ENCODE results near the gene BTF3. TPM values are rescaled to one million over a fixed set of nuclear protein-coding genes. Genes with fewer than 3 reads are reported as not detected.
"Not testable (repeated sequence)": the region's sequence is repeated elsewhere in the genome, so short reads cannot be mapped to it uniquely, and the experiment has no call there.

The BTF3 gene
- total RNA-seq, 2 experiments from 2014 or later, result 693 to 807 TPM

- Mint-ChIP-seq H3K4me1 (no peaks in the 10 kb centered on the region), H3K36me3 (ENCODE audit: low read depth) (no peaks in the 10 kb centered on the region), H3K4me3 (no peak overlapping the region), H3K27me3 (peaks cover 35% of the 10 kb centered on the region), H3K9me3 (no peaks in the 10 kb centered on the region), H3K27ac (no peak overlapping the region)
- DNase-seq, result no peak
- CTCF ChIA-PET, result interaction anchor here (0.9 kb wide), 1 partner anchor 8 kb away, joined by 3 read pairs; no protein-coding TSS in a partner anchor
- POLR2A ChIA-PET, result no interaction called here
Observed at GRCh38 chr5:73490088-73490487, 8.2 kb upstream of the BTF3 start.

- H3K4me3 Mint-ChIP-seq, result no peak overlapping the region
- no peaks in the 10 kb centered on the region for H3K36me3 Mint-ChIP-seq (ENCODE audit: low read depth)
- POLR2A ChIA-PET, result no interaction called here
- no peaks in the 10 kb centered on the region for H3K9me3 Mint-ChIP-seq
- no peaks in the 10 kb centered on the region for H3K4me1 Mint-ChIP-seq
- no peak overlapping the region for H3K27ac Mint-ChIP-seq
- DNase-seq, result no peak
- CTCF ChIA-PET, result no interaction called here
- peaks cover 31% of the 10 kb centered on the region for H3K27me3 Mint-ChIP-seq
Observed at GRCh38 chr5:73491155-73491554, 7.1 kb upstream of the BTF3 start.

GRCh38 chr5:73493421-73493820 lies 4.8 kb upstream of the BTF3 start:
- peaks cover 19% of the 10 kb centered on the region for H3K27me3 Mint-ChIP-seq
- H3K9me3 Mint-ChIP-seq, result peaks cover 2% of the 10 kb centered on the region
- no peak for DNase-seq
- POLR2A ChIA-PET, result no interaction called here
- CTCF ChIA-PET, result no interaction called here
- peaks cover 11% of the 10 kb centered on the region for H3K4me1 Mint-ChIP-seq
- peaks cover 8% of the 10 kb centered on the region for H3K36me3 Mint-ChIP-seq (ENCODE audit: low read depth)
- H3K27ac Mint-ChIP-seq, result no peak overlapping the region
- H3K4me3 Mint-ChIP-seq, result no peak overlapping the region

GRCh38 chr5:73494721-73495120 lies 3.5 kb upstream of the BTF3 start:
- no peak overlapping the region for H3K4me3 Mint-ChIP-seq
- peaks cover 19% of the 10 kb centered on the region for H3K4me1 Mint-ChIP-seq
- no peak for DNase-seq
- H3K9me3 Mint-ChIP-seq, result peaks cover 2% of the 10 kb centered on the region
- peaks cover 15% of the 10 kb centered on the region for H3K36me3 Mint-ChIP-seq (ENCODE audit: low read depth)
- CTCF ChIA-PET, result no interaction called here
- POLR2A ChIA-PET, result no interaction called here
- H3K27me3 Mint-ChIP-seq, result peaks cover 14% of the 10 kb centered on the region
- H3K27ac Mint-ChIP-seq, result no peak overlapping the region

DNA sequence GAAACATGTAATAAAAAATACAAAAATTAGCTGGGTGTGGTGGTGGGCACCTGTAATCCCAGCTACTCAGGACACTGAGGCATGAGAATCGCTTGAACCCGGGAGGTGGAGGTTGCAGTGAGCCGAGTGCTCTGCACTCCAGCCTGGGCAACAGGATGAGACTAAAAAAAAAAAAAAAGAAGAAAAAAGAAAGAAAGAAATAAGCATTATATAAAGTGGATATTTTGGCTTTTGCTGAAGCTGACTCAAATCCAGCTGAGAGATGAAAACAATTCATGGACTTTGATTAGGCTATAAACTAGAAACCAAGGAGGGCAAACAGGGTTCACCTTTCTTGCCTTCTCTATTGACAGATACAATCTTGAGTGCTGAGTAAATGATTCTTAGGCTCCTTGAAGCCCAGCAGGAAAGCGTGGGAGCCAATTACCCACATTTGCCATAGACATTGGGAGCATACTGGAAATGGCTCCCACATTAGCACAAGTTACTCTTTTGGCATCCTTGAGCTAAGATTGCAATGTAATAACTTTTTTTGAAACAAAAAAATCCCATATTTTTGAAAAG lies 2.4 kb upstream of the BTF3 start:
- H3K27me3 Mint-ChIP-seq, result peaks cover 14% of the 10 kb centered on the region
- H3K4me3 Mint-ChIP-seq, result no peak overlapping the region
- H3K4me1 Mint-ChIP-seq, result peaks cover 29% of the 10 kb centered on the region
- peaks cover 23% of the 10 kb centered on the region for H3K36me3 Mint-ChIP-seq (ENCODE audit: low read depth)
- ChIA-PET POLR2A (no interaction called here), CTCF (interaction anchor here (0.6 to 1.6 kb wide), 5 partner anchors 10 to 614 kb away, joined by 3 to 5 read pairs (median 3); no protein-coding TSS in a partner anchor)
- no peak for DNase-seq
- H3K27ac Mint-ChIP-seq, result no peak overlapping the region
- peaks cover 2% of the 10 kb centered on the region for H3K9me3 Mint-ChIP-seq

DNA sequence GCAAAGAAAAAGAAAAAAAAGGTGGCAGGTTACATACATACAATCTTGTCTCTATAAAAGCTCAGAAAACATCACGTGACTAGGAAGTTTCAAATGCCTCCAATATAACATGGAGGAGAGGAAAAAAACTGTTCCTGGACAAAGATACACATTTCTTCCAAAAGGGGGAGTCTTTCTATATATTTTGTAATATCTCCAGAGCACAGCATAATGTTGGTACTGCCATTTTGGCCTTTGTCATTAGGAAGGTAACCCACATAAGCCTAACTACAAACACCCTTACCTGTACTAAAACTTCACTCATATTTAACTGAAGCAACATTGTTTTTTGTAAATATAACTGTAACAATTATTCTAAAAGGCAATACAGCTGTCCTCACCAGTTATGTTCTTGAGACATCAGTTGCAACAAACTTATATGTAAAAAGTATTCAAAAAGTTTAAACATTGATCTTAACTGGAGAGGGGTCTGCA lies 1.2 kb upstream of the BTF3 start:
- H3K36me3 Mint-ChIP-seq (ENCODE audit: low read depth), result peaks cover 30% of the 10 kb centered on the region

DNA sequence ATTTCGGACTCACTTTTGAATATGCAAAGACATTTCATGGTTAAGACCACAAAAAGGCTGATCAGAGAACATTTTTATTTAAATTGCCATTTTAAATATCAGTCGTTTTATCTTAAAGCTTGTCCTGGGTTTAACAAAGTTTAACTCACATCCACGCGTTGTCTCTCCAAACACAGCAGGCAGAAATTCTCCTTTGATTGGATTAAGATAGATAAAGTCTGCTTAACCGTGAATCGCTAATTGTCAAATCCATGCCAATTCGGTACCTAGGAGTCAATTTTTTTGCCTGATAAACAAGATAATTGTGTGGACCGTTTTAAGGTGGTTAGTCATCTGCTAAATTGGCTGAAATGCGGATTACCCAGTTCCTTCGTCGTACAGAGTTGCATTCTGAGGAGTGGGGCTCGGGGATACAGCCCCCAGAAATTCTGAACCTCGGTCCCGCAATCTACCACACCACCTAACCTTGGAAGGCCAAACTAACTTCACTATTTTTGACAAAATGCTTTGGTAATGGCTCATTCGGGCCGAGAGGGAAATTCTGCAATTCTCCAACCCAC lies 665 bp upstream of the BTF3 start:
- Mint-ChIP-seq H3K9me3 (peaks cover 2% of the 10 kb centered on the region), H3K27me3 (peaks cover 12% of the 10 kb centered on the region), H3K4me3 (peak overlapping the region; percentile 96), H3K4me1 (peaks cover 40% of the 10 kb centered on the region), H3K36me3 (ENCODE audit: low read depth) (peaks cover 35% of the 10 kb centered on the region), H3K27ac (peak overlapping the region; percentile 100)
- CTCF ChIA-PET, result interaction anchor here (0.9 to 1.5 kb wide), 5 partner anchors 8 to 78 kb away, joined by 3 to 4 read pairs (median 3); no protein-coding TSS in a partner anchor
- DNase-seq, result no peak
- POLR2A ChIA-PET, result interaction anchor here (0.6 kb wide), 1 partner anchor 634 kb away, joined by 4 read pairs; no protein-coding TSS in a partner anchor

More for the DNA sequence above, 1.2 kb upstream of the BTF3 start:
- H3K4me1 Mint-ChIP-seq, result peaks cover 35% of the 10 kb centered on the region
- H3K27ac Mint-ChIP-seq, result peak overlapping the region; percentile 100
- POLR2A ChIA-PET, result interaction anchor here (0.6 kb wide), 1 partner anchor 633 kb away, joined by 4 read pairs; no protein-coding TSS in a partner anchor
- no peak for DNase-seq
- CTCF ChIA-PET, result interaction anchor here (0.9 to 1.6 kb wide), 4 partner anchors 9 to 59 kb away, joined by 3 to 4 read pairs (median 3); no protein-coding TSS in a partner anchor
- peaks cover 2% of the 10 kb centered on the region for H3K9me3 Mint-ChIP-seq
- H3K27me3 Mint-ChIP-seq, result peaks cover 14% of the 10 kb centered on the region
- peak overlapping the region; percentile 96 for H3K4me3 Mint-ChIP-seq

DNA sequence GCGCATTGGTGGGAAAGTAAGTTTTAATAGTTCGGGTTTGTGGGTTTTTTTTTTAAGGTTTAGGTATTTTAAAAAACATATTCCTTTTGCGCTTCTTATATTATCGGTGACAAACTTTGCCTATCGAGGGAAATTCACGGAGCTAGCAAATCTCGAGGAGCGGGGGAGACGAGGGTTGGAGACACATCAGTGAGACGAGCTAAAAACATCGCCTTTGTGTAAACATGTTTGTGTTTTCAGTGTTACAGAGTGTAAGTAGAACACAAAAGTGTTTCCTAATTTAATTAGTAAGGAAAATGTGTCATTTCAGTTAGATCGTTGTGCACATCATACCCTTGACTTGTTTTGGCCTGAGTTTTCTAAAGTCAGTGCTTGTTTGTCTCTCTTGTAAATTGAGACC lies 945 bp downstream of the BTF3 start:
- peaks cover 47% of the 10 kb centered on the region for H3K36me3 Mint-ChIP-seq (ENCODE audit: low read depth)
- H3K4me1 Mint-ChIP-seq, result peaks cover 40% of the 10 kb centered on the region
- ChIA-PET CTCF (interaction anchor here (0.7 to 1.0 kb wide), 2 partner anchors 10 to 628 kb away, joined by 3 to 4 read pairs; no protein-coding TSS in a partner anchor), POLR2A (no interaction called here)
- H3K9me3 Mint-ChIP-seq, result peaks cover 2% of the 10 kb centered on the region
- H3K4me3 Mint-ChIP-seq, result peak overlapping the region; percentile 96
- H3K27ac Mint-ChIP-seq, result peak overlapping the region; percentile 100
- H3K27me3 Mint-ChIP-seq, result peaks cover 1% of the 10 kb centered on the region
- DNase-seq, result no peak

DNA sequence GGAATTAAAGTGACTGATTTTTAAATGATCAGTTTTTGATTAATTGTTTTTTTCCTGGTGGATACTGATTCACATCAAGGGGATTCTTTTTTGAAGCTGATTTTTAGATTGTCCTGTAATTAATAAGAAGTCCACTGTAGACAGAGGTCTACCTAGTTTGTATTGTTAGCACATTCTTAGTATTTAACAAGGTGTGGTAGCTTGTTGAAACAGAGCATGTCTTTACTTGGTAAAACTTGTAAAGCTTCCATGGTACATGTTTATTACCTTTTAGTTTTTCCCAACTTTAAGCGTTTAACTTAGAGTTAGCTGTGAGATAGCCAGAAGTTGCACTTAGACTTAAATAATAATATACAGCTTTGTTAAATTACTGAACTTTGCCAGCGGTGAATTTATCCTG lies 1.5 kb downstream of the BTF3 start:
- Mint-ChIP-seq H3K36me3 (ENCODE audit: low read depth) (peaks cover 51% of the 10 kb centered on the region), H3K4me1 (peaks cover 40% of the 10 kb centered on the region), H3K4me3 (peak overlapping the region; percentile 96), H3K27ac (peak overlapping the region; percentile 100), H3K9me3 (peaks cover 2% of the 10 kb centered on the region), H3K27me3 (no peaks in the 10 kb centered on the region)
- POLR2A ChIA-PET, result no interaction called here
- CTCF ChIA-PET, result interaction anchor here (1.0 kb wide), 1 partner anchor 11 kb away, joined by 3 read pairs; no protein-coding TSS in a partner anchor
- no peak for DNase-seq

DNA sequence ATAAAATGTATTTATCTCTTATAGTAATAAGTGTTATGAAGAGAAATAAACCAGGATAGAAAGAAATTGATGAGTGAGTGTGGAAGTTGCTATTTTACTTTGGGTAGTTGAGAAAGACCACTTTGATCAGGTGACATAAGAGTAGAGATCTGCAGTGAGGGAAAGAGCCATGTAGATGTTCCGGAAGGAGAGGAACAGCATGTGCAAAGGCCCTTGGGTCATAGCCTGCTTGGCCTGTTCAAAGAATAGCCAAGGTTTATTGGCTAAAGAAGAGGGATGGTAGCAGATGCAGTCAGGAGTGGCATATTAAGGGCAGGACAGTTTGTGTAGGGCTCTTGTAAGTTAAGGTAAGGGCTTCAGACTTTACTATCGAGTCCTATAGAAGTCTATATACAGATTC lies 3.2 kb downstream of the BTF3 start:
- peaks cover 60% of the 10 kb centered on the region for H3K36me3 Mint-ChIP-seq (ENCODE audit: low read depth)
- ChIA-PET POLR2A (no interaction called here), CTCF (no interaction called here)
- no peaks in the 10 kb centered on the region for H3K27me3 Mint-ChIP-seq
- DNase-seq, result no peak
- H3K4me1 Mint-ChIP-seq, result peaks cover 40% of the 10 kb centered on the region
- peaks cover 2% of the 10 kb centered on the region for H3K9me3 Mint-ChIP-seq
- H3K27ac Mint-ChIP-seq, result no peak overlapping the region
- no peak overlapping the region for H3K4me3 Mint-ChIP-seq

DNA sequence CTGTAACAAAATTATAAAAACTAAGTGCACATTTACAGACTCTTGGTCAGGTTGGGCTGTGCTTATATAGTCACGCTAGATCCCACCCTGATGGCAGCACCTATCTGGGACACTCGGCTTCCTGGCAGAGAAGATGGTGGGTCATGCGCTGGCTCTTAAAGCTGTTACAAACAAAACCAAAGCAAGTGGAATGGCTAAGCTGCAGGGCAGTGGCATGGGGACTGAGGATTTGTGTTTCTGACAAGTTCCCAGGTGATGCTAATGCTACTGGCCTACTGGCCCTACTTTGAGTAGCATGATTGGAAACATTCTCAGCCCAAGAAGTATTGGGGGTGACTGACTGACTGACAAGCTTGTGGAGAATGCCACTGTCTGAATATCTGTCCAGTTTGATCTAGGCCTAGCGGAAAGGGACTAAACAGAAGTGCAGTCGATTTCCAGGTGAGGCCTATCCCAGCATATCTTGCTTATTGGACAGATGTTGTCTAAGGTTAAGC lies 8.3 kb downstream of the BTF3 start:
- Mint-ChIP-seq H3K27ac (peak overlapping the region; percentile 5), H3K4me3 (no peak overlapping the region), H3K9me3 (no peaks in the 10 kb centered on the region), H3K4me1 (peaks cover 5% of the 10 kb centered on the region), H3K27me3 (no peaks in the 10 kb centered on the region), H3K36me3 (ENCODE audit: low read depth) (peaks cover 32% of the 10 kb centered on the region)
- DNase-seq, result no peak
- POLR2A ChIA-PET, result no interaction called here
- CTCF ChIA-PET, result interaction anchor here (1.6 to 1.9 kb wide), 3 partner anchors 9 to 13 kb away, joined by 3 to 8 read pairs (median 4); no protein-coding TSS in a partner anchor

- no peak overlapping the region for H3K27ac Mint-ChIP-seq
- H3K9me3 Mint-ChIP-seq, result no peaks in the 10 kb centered on the region
- ChIA-PET POLR2A (no interaction called here), CTCF (interaction anchor here (1.6 to 1.9 kb wide), 3 partner anchors 8 to 12 kb away, joined by 3 to 8 read pairs (median 4); no protein-coding TSS in a partner anchor)
- H3K4me3 Mint-ChIP-seq, result no peak overlapping the region
- peaks cover 5% of the 10 kb centered on the region for H3K4me1 Mint-ChIP-seq
- DNase-seq, result no peak
- H3K27me3 Mint-ChIP-seq, result no peaks in the 10 kb centered on the region
- peaks cover 32% of the 10 kb centered on the region for H3K36me3 Mint-ChIP-seq (ENCODE audit: low read depth)
Observed at GRCh38 chr5:73507062-73507461, 8.8 kb downstream of the BTF3 start.

GRCh38 chr5:73508521-73508920 lies 10.3 kb downstream of the BTF3 start:
- H3K9me3 Mint-ChIP-seq, H3K27me3 Mint-ChIP-seq, POLR2A ChIA-PET, H3K4me3 Mint-ChIP-seq, DNase-seq, H3K27ac Mint-ChIP-seq, H3K4me1 Mint-ChIP-seq: not testable (repeated sequence)
- peaks cover 19% of the 10 kb centered on the region for H3K36me3 Mint-ChIP-seq (ENCODE audit: low read depth)
- CTCF ChIA-PET, result interaction anchor here (1.1 to 1.9 kb wide), 2 partner anchors 11 to 21 kb away, joined by 3 to 8 read pairs; no protein-coding TSS in a partner anchor
